Small intestine (tissue), 7 donors: ENCODE results near the gene TMLHE. TPM values are rescaled to one million over a fixed set of nuclear protein-coding genes. Genes with fewer than 3 reads are reported as not detected.
"Not testable (repeated sequence)": the region's sequence is repeated elsewhere in the genome, so short reads cannot be mapped to it uniquely, and the experiment has no call there.

Source experiments
- DNase-seq, 2 donors: peaks; one replicate each; pipeline versions ENCODE4 v3.0.0 to v3.0.0-alpha.2; 2013
- FAIRE-seq: peaks from 2 replicates; lab custom pipeline; 2012; peaks lifted over from hg19 to GRCh38; lab: Jason Lieb, UNC
- H3K27ac ChIP-seq, 3 donors: one replicate each; pipeline ENCODE4 v1.5.1; 2013; ENCODE audit warnings: low read length in 2 of 3, mild to moderate bottlenecking in 2 of 3, control low read depth in 1 of 3, inconsistent platforms in 1 of 3, low read depth in 1 of 3, moderate library complexity in 1 of 3
- H3K27me3 ChIP-seq, 3 donors: one replicate each; pipeline ENCODE4 v1.6.1; 2013; ENCODE audit warnings: low read length in 3 of 3, inconsistent platforms in 1 of 3; ENCODE audit not compliant: control insufficient read depth in 3 of 3, insufficient read depth in 3 of 3
- H3K36me3 ChIP-seq, 3 donors: one replicate each; pipeline ENCODE4 v1.6.1; 2013; ENCODE audit warnings: low read length in 3 of 3, inconsistent platforms in 1 of 3, low read depth in 1 of 3, mild to moderate bottlenecking in 1 of 3, moderate library complexity in 1 of 3; ENCODE audit not compliant: control insufficient read depth in 3 of 3, insufficient read depth in 2 of 3
- H3K4me1 ChIP-seq, 3 donors: one replicate each; pipeline ENCODE4 v1.6.1; 2013; ENCODE audit warnings: low read length in 2 of 3, inconsistent platforms in 1 of 3, low read depth in 1 of 3, mild to moderate bottlenecking in 1 of 3, moderate library complexity in 1 of 3; ENCODE audit not compliant: control insufficient read depth in 3 of 3, insufficient read depth in 2 of 3
- H3K4me3 ChIP-seq, 3 donors: one replicate each; pipeline ENCODE4 v1.5.1; 2013; ENCODE audit warnings: low read length in 3 of 3, control low read depth in 1 of 3, inconsistent platforms in 1 of 3, low read depth in 1 of 3, mild to moderate bottlenecking in 1 of 3, moderate library complexity in 1 of 3
- H3K9me3 ChIP-seq, 2 donors: one replicate each; pipeline ENCODE4 v1.6.1; 2013; ENCODE audit warnings: low read depth in 1 of 2, low read length in 1 of 2; ENCODE audit not compliant: control insufficient read depth in 2 of 2, insufficient read depth in 1 of 2
- WGBS, 3 donors: extraction: QIAGEN DNeasy Blood & Tissue Kit; methylation state at CpG; one replicate each; pipeline ENCODE4 v1.1.7; 2013; 5-methylcytosine and 5-hydroxymethylcytosine counted together
- polyA plus RNA-seq, 4 donors: library from polyadenylated mRNA; stranded (reverse) in 3 of 4; unstranded in 1 of 4; fragments of 200-250 nt in 3 of 4; fragments of 120-200 nt in 1 of 4; gene quantifications; one replicate each; pipeline versions ENCODE4 v1.2.1 to v1.2.3, GENCODE V29; 2013
- donor health status: healthy with polysubstance abuse.
- donor health status: control.
- donor health status: control.
- donor health status: Bipolar disorder and iron deficiency.
- donor health status: healthy.

Gene TMLHE
- polyA plus RNA-seq, 4 donors, result 9.2 to 24.3 (median 10.2) TPM

GRCh38 chrX:155563099-155563498 lies 49.7 kb downstream of the TMLHE start:
- no peaks in the 10 kb centered on the region for H3K4me1 ChIP-seq
- no peaks in the 10 kb centered on the region for H3K27me3 ChIP-seq
- no peaks in the 10 kb centered on the region for H3K36me3 ChIP-seq
- H3K27ac ChIP-seq, result no peak overlapping the region
- FAIRE-seq (no peak), DNase-seq (no peak)
- WGBS, 3 donors, result 76% methylated on average over 1 of the region's 1 CpG; no CpG with 5 or more reads in 2 of the 3 donors
- no peak overlapping the region for H3K4me3 ChIP-seq
- H3K9me3 ChIP-seq, result no peaks in the 10 kb centered on the region

DNA sequence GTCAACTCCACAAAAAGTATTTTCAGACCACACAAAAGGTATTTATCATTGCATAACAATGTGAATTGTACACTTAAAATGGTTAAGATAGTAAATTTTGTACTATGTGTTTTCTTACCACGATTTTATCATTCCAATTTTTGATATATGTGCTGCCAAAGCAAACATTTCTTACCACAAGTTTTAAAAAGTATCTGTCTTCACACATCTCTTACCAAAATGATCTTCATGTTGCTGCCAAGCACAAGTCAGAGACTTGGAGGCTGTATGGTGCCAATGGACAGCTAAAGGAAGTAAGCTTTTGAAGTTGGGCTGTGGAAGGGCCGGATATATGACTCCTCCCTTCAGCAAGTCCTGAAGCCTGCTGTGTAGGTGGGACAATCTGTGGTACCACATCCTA lies 67.9 kb downstream of the TMLHE start:
- FAIRE-seq (no peak), DNase-seq (no peak)
- WGBS, 3 donors, result 43 to 52% (median 44%) methylated on average over 2 of the region's 2 CpGs
- Histone ChIP-seq H3K9me3 (peaks cover 0 to 3% of the 10 kb centered on the region in 2 donors), H3K4me1 (no peaks in the 10 kb centered on the region), H3K27ac (no peak overlapping the region), H3K36me3 (peaks cover 0 to 1% (median 0%) of the 10 kb centered on the region in 3 donors), H3K4me3 (no peak overlapping the region), H3K27me3 (no peaks in the 10 kb centered on the region)

- WGBS, 3 donors, result 85 to 98% (median 94%) methylated on average over 1 of the region's 1 CpG
- no peaks in the 10 kb centered on the region for H3K27me3 ChIP-seq
- FAIRE-seq, result no peak
Observed at GRCh38 chrX:155535866-155536265, 76.9 kb downstream of the TMLHE start.

GRCh38 chrX:155534800-155535199 lies 78.0 kb downstream of the TMLHE start:
- no peaks in the 10 kb centered on the region for H3K27me3 ChIP-seq
- no peak overlapping the region for H3K27ac ChIP-seq
- H3K4me3 ChIP-seq, result no peak overlapping the region
- DNase-seq, result no peak
- peaks cover 0 to 3% of the 10 kb centered on the region in 2 donors for H3K9me3 ChIP-seq
- no peaks in the 10 kb centered on the region for H3K36me3 ChIP-seq
- no peaks in the 10 kb centered on the region for H3K4me1 ChIP-seq
- FAIRE-seq, result no peak

More at GRCh38 chrX:155535866-155536265, 76.9 kb downstream of the TMLHE start:
- DNase-seq, result no peak
- H3K4me1 ChIP-seq, result no peaks in the 10 kb centered on the region
- H3K27ac ChIP-seq, result no peak overlapping the region
- peaks cover 0 to under 1% of the 10 kb centered on the region in 2 donors for H3K9me3 ChIP-seq
- no peaks in the 10 kb centered on the region for H3K36me3 ChIP-seq
- H3K4me3 ChIP-seq, result no peak overlapping the region

- H3K36me3 ChIP-seq, H3K4me3 ChIP-seq, H3K27ac ChIP-seq, H3K4me1 ChIP-seq, H3K27me3 ChIP-seq, DNase-seq, FAIRE-seq: not testable (repeated sequence)
- 75 to 100% (median 99%) methylated on average over 2 of the region's 2 CpGs for WGBS, 3 donors
- peaks cover 2 to 17% of the 10 kb centered on the region in 2 donors for H3K9me3 ChIP-seq
Observed at GRCh38 chrX:155527023-155527422, 85.7 kb downstream of the TMLHE start.

GRCh38 chrX:155514225-155514624 lies 98.5 kb downstream of the TMLHE start:
- H3K27ac ChIP-seq, result no peak overlapping the region
- peaks cover 0 to 2% (median 0%) of the 10 kb centered on the region in 3 donors for H3K36me3 ChIP-seq
- no peak for FAIRE-seq
- H3K4me1 ChIP-seq, result no peaks in the 10 kb centered on the region
- H3K27me3 ChIP-seq, result no peaks in the 10 kb centered on the region
- no peaks in the 10 kb centered on the region for H3K9me3 ChIP-seq
- no peak for DNase-seq
- no peak overlapping the region for H3K4me3 ChIP-seq

GRCh38 chrX:155505296-155505695 lies 107.5 kb downstream of the TMLHE start:
- H3K4me1 ChIP-seq, result no peaks in the 10 kb centered on the region
- no peak overlapping the region for H3K27ac ChIP-seq
- H3K27me3 ChIP-seq, result no peaks in the 10 kb centered on the region
- FAIRE-seq, result no peak
- H3K4me3 ChIP-seq, result no peak overlapping the region
- DNase-seq, result no peak
- no peaks in the 10 kb centered on the region for H3K9me3 ChIP-seq
- no peaks in the 10 kb centered on the region for H3K36me3 ChIP-seq

DNA sequence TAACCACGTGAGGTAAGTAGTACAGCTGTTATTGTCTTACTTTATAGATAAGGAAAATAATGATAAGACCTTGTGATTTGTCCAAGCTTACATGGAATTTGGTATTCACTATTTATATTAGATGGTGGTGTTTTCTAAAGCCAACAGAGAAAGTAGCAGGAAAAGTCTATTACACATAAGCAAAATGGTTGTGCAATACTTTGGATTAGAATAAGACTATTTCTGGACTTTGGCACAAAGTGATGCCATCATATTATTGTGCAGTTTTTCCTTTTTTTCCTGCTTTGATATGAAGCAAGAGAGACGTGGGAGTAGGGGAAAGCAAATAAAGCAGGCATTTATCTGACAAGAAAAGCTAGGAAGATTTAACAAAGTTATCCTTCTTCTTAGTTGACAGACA lies 117.6 kb downstream of the TMLHE start:
- H3K4me3 ChIP-seq, DNase-seq, H3K36me3 ChIP-seq, H3K27ac ChIP-seq, H3K27me3 ChIP-seq, H3K4me1 ChIP-seq, FAIRE-seq, H3K9me3 ChIP-seq: not testable (repeated sequence)
- WGBS, 3 donors, result no CpG with 5 or more reads among the region's 2 CpGs

GRCh38 chrX:155491421-155491820 lies 121.3 kb downstream of the TMLHE start:
- DNase-seq, H3K27ac ChIP-seq, H3K9me3 ChIP-seq, H3K4me1 ChIP-seq, H3K27me3 ChIP-seq, H3K36me3 ChIP-seq, FAIRE-seq, H3K4me3 ChIP-seq: not testable (repeated sequence)
- WGBS, 3 donors, result 42% methylated on average over 1 of the region's 3 CpGs; no CpG with 5 or more reads in 2 of the 3 donors
